ENCODE measurements around the gene ARPC4. TPM values are rescaled to one million over a fixed set of nuclear protein-coding genes. Genes with fewer than 3 reads are reported as not detected.

ARPC4 gene
- total and polyA plus RNA-seq, 2 experiments from 2014 or later = 149 to 182 TPM

DNA sequence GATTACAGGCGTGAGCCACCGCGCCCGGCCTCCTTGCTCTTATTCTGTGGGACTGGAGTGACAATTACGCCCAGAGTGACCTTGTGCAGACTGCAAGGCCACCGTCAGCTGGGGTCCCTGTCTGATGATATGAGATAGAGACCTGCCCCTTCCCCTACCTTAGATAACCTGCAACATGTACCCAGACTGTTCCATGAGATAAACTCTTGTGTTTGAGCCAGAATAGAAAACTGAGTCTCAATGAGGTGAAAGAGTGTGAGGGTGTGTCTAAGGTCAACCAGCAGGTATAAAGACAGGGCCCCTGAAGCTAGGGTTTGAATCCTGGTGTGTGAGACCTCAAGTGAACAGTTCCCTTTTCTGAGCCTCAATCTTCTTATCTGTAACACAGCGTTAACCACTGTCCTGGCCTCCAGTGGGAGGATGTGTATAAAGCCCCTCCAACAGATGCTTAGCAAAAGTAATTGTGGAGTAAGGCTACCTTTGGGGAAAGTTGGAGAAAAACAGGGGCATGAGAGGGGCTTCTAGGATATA lies 6.6 kb upstream of the ARPC4 start:
- no peak for TF ChIP-seq EZH2 (IDR thresholded peaks at IDR 0.05; ENCODE audit: borderline replicate concordance)
- TF ChIP-seq EZH2phosphoT487 (IDR thresholded peaks at IDR 0.05; ENCODE audit: low read depth, severe bottlenecking, unreplicated experiment) = no peak
- H3K36me3 ChIP-seq (replicated peaks; ENCODE audit: insufficient read depth, low read depth) = no peaks in the 10 kb centered on the region
- WGBS (ENCODE audit: low lambda C conversion rate, missing lambda C conversion rate) = 93% methylated on average over 7 of the region's 7 CpGs

GRCh38 chr3:9786825-9787669 lies 5.8 kb upstream of the ARPC4 start:
- Histone ChIP-seq H3K27ac (no peak overlapping the region), H3K9me2 (replicated peaks; ENCODE audit: insufficient read depth) (no peaks in the 10 kb centered on the region), H3K4me3 (no peak overlapping the region), H3K9me3 (ENCODE audit: low read depth) (no peaks in the 10 kb centered on the region), H3K4me1 (ENCODE audit: insufficient read depth) (peaks cover 9% of the 10 kb centered on the region), H3K36me3 (replicated peaks; ENCODE audit: insufficient read depth, low read depth) (no peaks in the 10 kb centered on the region), H3K27me3 (no peaks in the 10 kb centered on the region), H4K20me1 (ENCODE audit: insufficient read depth, poor library complexity, severe bottlenecking) (no peaks in the 10 kb centered on the region), H3K79me2 (peaks cover 10% of the 10 kb centered on the region), H3K4me2 (no peak overlapping the region), H2AFZ (no peak overlapping the region)
- peak; percentile 33 for TF ChIP-seq CTCF (IDR thresholded peaks at IDR 0.05; ENCODE audit: poor library complexity)
- no peak for TF ChIP-seq EZH2phosphoT487 (IDR thresholded peaks at IDR 0.05; ENCODE audit: low read depth, severe bottlenecking, unreplicated experiment)
- DNase-seq (ENCODE audit: low spot score) = no peak
- WGBS (ENCODE audit: low lambda C conversion rate, missing lambda C conversion rate) = 96% methylated on average over 13 of the region's 13 CpGs

More for the DNA sequence above, 6.6 kb upstream of the ARPC4 start:
- Histone ChIP-seq H4K20me1 (ENCODE audit: insufficient read depth, poor library complexity, severe bottlenecking) (no peaks in the 10 kb centered on the region), H3K9me2 (replicated peaks; ENCODE audit: insufficient read depth) (no peaks in the 10 kb centered on the region), H3K79me2 (peaks cover 2% of the 10 kb centered on the region), H3K27ac (no peak overlapping the region), H3K27me3 (no peaks in the 10 kb centered on the region), H3K4me2 (no peak overlapping the region), H3K9me3 (ENCODE audit: low read depth) (no peaks in the 10 kb centered on the region), H3K4me3 (no peak overlapping the region), H3K4me1 (ENCODE audit: insufficient read depth) (peaks cover 3% of the 10 kb centered on the region), H2AFZ (no peak overlapping the region)
- DNase-seq (ENCODE audit: low spot score) = no peak

DNA sequence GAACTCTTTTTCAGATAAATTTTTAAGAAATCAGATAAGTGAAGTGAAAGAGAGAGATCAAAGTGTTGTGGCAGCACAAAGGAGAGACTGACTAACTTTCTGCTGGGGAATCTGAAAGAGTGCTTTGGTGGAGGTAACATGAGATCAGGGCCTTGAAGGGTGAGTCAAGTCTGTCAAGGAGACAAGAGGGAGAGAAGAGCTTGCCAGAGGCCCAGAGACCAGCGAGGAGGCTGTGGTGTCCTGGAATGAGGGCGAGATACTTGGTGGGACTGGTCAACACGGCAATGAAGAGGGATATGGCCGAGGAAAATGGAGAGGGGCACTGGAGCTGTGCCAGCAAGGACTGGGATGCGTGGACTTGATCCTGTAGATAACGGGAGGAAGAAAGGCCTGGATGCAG lies 5.2 kb upstream of the ARPC4 start:
- H4K20me1 ChIP-seq (ENCODE audit: insufficient read depth, poor library complexity, severe bottlenecking) = no peaks in the 10 kb centered on the region
- no peaks in the 10 kb centered on the region for H3K36me3 ChIP-seq (replicated peaks; ENCODE audit: insufficient read depth, low read depth)
- no peak overlapping the region for H3K27ac ChIP-seq
- no peak for DNase-seq (ENCODE audit: low spot score)
- no peaks in the 10 kb centered on the region for H3K27me3 ChIP-seq
- no peak for TF ChIP-seq EZH2 (IDR thresholded peaks at IDR 0.05; ENCODE audit: borderline replicate concordance)
- no peak for TF ChIP-seq EZH2phosphoT487 (IDR thresholded peaks at IDR 0.05; ENCODE audit: low read depth, severe bottlenecking, unreplicated experiment)
- no peak for TF ChIP-seq CTCF (IDR thresholded peaks at IDR 0.05; ENCODE audit: poor library complexity)
- H3K9me3 ChIP-seq (ENCODE audit: low read depth) = no peaks in the 10 kb centered on the region
- no peak overlapping the region for H3K4me3 ChIP-seq
- H3K4me1 ChIP-seq (ENCODE audit: insufficient read depth) = peaks cover 9% of the 10 kb centered on the region
- H2AFZ ChIP-seq = no peak overlapping the region
- H3K4me2 ChIP-seq = no peak overlapping the region
- no peaks in the 10 kb centered on the region for H3K9me2 ChIP-seq (replicated peaks; ENCODE audit: insufficient read depth)
- WGBS (ENCODE audit: low lambda C conversion rate, missing lambda C conversion rate) = 94% methylated on average over 6 of the region's 6 CpGs
- H3K79me2 ChIP-seq = peaks cover 11% of the 10 kb centered on the region

GRCh38 chr3:9791127-9791526 lies 1.8 kb upstream of the ARPC4 start:
- Histone ChIP-seq H3K79me2 (peaks cover 42% of the 10 kb centered on the region), H3K36me3 (replicated peaks; ENCODE audit: insufficient read depth, low read depth) (no peaks in the 10 kb centered on the region), H3K9me3 (ENCODE audit: low read depth) (no peaks in the 10 kb centered on the region), H2AFZ (no peak overlapping the region), H3K27me3 (no peaks in the 10 kb centered on the region), H3K4me3 (no peak overlapping the region), H3K4me1 (ENCODE audit: insufficient read depth) (peaks cover 15% of the 10 kb centered on the region), H4K20me1 (ENCODE audit: insufficient read depth, poor library complexity, severe bottlenecking) (peaks cover 4% of the 10 kb centered on the region), H3K4me2 (peak overlapping the region; percentile 97), H3K27ac (peak overlapping the region; percentile 91), H3K9me2 (replicated peaks; ENCODE audit: insufficient read depth) (no peaks in the 10 kb centered on the region)
- TF ChIP-seq EZH2phosphoT487 (IDR thresholded peaks at IDR 0.05; ENCODE audit: low read depth, severe bottlenecking, unreplicated experiment) (no peak), CTCF (IDR thresholded peaks at IDR 0.05; ENCODE audit: poor library complexity) (no peak), EZH2 (IDR thresholded peaks at IDR 0.05; ENCODE audit: borderline replicate concordance) (no peak)
- DNase-seq (ENCODE audit: low spot score) = no peak
- WGBS (ENCODE audit: low lambda C conversion rate, missing lambda C conversion rate) = 94% methylated on average over 11 of the region's 11 CpGs
